ENCODE results near the gene RYR2. TPM values are rescaled to one million over a fixed set of nuclear protein-coding genes. Genes with fewer than 3 reads are reported as not detected.

RYR2 gene
- total RNA-seq, 1 experiment from 2014 or later, result 0.90 TPM

DNA sequence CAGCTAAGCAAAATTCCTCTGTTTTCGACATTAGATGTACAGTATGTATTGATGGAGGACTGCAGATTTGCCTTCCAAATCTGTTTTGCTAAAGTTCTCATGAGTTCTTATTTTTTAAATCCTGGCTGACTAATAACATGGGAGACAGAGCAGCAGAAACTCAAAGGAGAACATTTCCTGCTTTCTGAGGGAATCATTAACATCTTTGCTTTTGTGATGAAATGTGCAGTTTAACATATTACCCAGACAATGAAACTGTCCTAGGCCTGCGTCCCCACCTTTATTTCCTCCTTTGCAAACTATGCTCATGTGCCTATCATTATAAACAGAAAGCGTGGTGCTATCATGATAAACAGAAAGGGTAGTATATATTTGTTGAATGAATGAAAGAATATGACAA is 698.9 kb downstream of the RYR2 start:
- intact Hi-C loops (cut with micrococcal nuclease; ENCODE audit: unreplicated experiment), result no loop called here
- TF ChIP-seq, protein P1, sequence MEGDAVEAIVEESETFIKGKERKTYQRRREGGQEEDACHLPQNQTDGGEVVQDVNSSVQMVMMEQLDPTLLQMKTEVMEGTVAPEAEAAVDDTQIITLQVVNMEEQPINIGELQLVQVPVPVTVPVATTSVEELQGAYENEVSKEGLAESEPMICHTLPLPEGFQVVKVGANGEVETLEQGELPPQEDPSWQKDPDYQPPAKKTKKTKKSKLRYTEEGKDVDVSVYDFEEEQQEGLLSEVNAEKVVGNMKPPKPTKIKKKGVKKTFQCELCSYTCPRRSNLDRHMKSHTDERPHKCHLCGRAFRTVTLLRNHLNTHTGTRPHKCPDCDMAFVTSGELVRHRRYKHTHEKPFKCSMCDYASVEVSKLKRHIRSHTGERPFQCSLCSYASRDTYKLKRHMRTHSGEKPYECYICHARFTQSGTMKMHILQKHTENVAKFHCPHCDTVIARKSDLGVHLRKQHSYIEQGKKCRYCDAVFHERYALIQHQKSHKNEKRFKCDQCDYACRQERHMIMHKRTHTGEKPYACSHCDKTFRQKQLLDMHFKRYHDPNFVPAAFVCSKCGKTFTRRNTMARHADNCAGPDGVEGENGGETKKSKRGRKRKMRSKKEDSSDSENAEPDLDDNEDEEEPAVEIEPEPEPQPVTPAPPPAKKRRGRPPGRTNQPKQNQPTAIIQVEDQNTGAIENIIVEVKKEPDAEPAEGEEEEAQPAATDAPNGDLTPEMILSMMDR (IDR thresholded peaks at IDR 0.05; ENCODE audit: unreplicated experiment), result no peak
- H3K4me1 Mint-ChIP-seq (ENCODE audit: low read depth, unreplicated experiment), result peaks cover 27% of the 10 kb centered on the region
- no peaks in the 10 kb centered on the region for H3K9me3 Mint-ChIP-seq (ENCODE audit: low read depth, unreplicated experiment)
- peak; percentile 5 for DNase-seq
- no peaks in the 10 kb centered on the region for H3K36me3 Mint-ChIP-seq (ENCODE audit: insufficient read depth, unreplicated experiment)
- CTCF ChIA-PET, result no interaction called here
- no TSS peak for BruUV-seq (replicated peaks)
- H3K27ac Mint-ChIP-seq (ENCODE audit: unreplicated experiment), result peak overlapping the region; percentile 39
- H3K4me3 Mint-ChIP-seq (ENCODE audit: low read depth, unreplicated experiment), result no peak overlapping the region
- H3K27me3 Mint-ChIP-seq (ENCODE audit: unreplicated experiment), result no peaks in the 10 kb centered on the region

DNA sequence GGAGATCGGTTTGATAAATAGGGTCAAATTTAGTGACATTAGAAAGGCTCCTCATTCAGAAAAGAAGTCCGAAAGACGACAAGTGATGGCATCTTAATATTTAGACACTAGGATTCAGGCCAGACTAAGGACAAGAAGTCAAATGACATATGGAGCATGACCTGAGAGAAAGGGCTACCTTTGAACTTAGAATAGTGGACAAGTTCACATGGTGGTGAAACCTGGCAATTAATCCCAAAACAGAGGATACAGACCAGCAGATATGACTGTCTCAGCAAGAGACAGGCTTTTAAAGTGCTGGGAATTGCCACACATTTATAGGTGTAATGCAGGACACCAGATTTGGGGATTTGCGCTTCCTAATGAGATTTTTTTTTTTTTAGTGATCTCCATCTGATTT is 703.6 kb downstream of the RYR2 start:
- no TSS peak for BruUV-seq (replicated peaks)
- TF ChIP-seq, protein P1 (IDR thresholded peaks at IDR 0.05; ENCODE audit: unreplicated experiment), result no peak
- CTCF ChIA-PET, result no interaction called here
- Mint-ChIP-seq H3K27ac (ENCODE audit: unreplicated experiment) (no peak overlapping the region), H3K9me3 (ENCODE audit: low read depth, unreplicated experiment) (no peaks in the 10 kb centered on the region), H3K4me3 (ENCODE audit: low read depth, unreplicated experiment) (no peak overlapping the region), H3K4me1 (ENCODE audit: low read depth, unreplicated experiment) (peaks cover 20% of the 10 kb centered on the region), H3K36me3 (ENCODE audit: insufficient read depth, unreplicated experiment) (no peaks in the 10 kb centered on the region), H3K27me3 (ENCODE audit: unreplicated experiment) (no peaks in the 10 kb centered on the region)
- intact Hi-C loops (cut with micrococcal nuclease; ENCODE audit: unreplicated experiment), result no loop called here
- no peak for DNase-seq

DNA sequence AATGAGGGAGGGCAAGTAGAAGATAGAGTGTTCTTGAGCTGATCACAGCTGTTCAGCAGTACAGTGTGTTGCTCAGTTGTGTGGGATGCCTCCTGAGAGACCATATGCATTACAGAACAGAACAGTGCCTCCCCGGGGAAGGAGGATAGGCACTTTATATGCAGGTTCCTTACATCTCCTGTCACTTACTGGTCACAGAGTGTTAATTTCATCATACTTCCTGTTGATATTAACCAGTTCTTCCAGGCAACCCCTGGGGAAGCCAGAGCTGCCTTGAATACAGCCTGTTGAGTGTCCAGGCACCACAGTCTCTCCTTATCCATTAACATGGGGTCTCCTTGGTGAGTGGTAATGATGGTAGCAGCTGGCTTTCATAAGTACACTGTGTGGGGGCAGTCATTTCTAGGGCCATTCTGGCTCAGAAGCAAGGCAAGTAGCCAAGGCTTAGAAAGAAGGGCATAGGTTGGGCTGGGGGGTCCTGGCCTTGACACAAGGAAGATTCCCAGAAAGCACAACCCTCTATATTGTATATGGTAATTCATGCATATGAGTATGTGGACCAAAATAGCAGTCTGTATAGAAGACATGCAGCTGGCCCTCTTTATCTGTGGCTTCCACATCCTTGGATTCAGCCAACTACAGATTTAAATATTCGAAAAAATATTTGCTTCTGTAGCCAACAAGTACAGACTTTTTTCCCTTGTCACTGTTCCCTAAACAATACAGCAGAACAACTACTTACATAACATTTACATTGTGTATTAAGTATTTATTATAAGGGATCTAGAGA is 706.4 kb downstream of the RYR2 start:
- no peaks in the 10 kb centered on the region for H3K36me3 Mint-ChIP-seq (ENCODE audit: insufficient read depth, unreplicated experiment)
- intact Hi-C loops (cut with micrococcal nuclease; ENCODE audit: unreplicated experiment), result no loop called here
- H3K27me3 Mint-ChIP-seq (ENCODE audit: unreplicated experiment), result no peaks in the 10 kb centered on the region
- no peak overlapping the region for H3K4me3 Mint-ChIP-seq (ENCODE audit: low read depth, unreplicated experiment)
- peak; percentile 5 for DNase-seq
- H3K9me3 Mint-ChIP-seq (ENCODE audit: low read depth, unreplicated experiment), result no peaks in the 10 kb centered on the region
- CTCF ChIA-PET, result no interaction called here
- no peak overlapping the region for H3K27ac Mint-ChIP-seq (ENCODE audit: unreplicated experiment)
- no TSS peak for BruUV-seq (replicated peaks)
- peaks cover 13% of the 10 kb centered on the region for H3K4me1 Mint-ChIP-seq (ENCODE audit: low read depth, unreplicated experiment)
- TF ChIP-seq, protein P1 (IDR thresholded peaks at IDR 0.05; ENCODE audit: unreplicated experiment), result no peak

DNA sequence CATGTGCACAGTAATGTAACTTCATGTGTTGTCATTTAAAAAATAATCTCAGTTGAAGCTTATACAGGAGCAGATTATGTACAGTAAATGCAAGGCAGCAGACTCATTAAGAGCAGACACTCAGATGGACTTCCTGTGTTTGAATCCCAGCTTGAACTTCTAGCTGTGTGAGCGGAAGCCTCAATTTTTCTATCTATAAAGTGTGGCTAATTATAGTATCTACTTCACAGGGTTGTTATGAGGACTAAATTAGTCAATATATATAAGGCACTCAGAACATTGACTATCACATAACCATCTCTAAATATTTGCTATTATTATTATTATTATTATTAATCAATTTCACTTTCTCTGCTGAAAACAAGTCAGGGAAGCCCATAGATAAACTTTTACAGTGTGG is 707.1 kb downstream of the RYR2 start:
- BruUV-seq (replicated peaks), result no TSS peak
- Mint-ChIP-seq H3K9me3 (ENCODE audit: low read depth, unreplicated experiment) (no peaks in the 10 kb centered on the region), H3K27me3 (ENCODE audit: unreplicated experiment) (no peaks in the 10 kb centered on the region), H3K36me3 (ENCODE audit: insufficient read depth, unreplicated experiment) (no peaks in the 10 kb centered on the region), H3K27ac (ENCODE audit: unreplicated experiment) (no peak overlapping the region), H3K4me1 (ENCODE audit: low read depth, unreplicated experiment) (peaks cover 13% of the 10 kb centered on the region), H3K4me3 (ENCODE audit: low read depth, unreplicated experiment) (no peak overlapping the region)
- CTCF ChIA-PET, result no interaction called here
- TF ChIP-seq, protein P1 (IDR thresholded peaks at IDR 0.05; ENCODE audit: unreplicated experiment), result no peak
- DNase-seq, result no peak
- intact Hi-C loops (cut with micrococcal nuclease; ENCODE audit: unreplicated experiment), result no loop called here

Measured in Calu3 (cell line).